ENCODE results near the gene NNAT.
"Not testable (repeated sequence)": the region's sequence is repeated elsewhere in the genome, so short reads cannot be mapped to it uniquely, and the experiment has no call there.

Gene NNAT, protein sequence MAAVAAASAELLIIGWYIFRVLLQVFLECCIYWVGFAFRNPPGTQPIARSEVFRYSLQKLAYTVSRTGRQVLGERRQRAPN

GRCh38 chr20:37521061-37521771 is at the start of gene NNAT:
Gene NNAT (plus strand): TSS chr20:37521250. CDS start chr20:37521332, 82 bp downstream.
- no peak for DNase-seq (ENCODE audit: low read depth)

GRCh38 chr20:37471741-37472235 is 49.3 kb upstream of the NNAT start:
- DNase-seq (ENCODE audit: low read depth): no peak

DNA sequence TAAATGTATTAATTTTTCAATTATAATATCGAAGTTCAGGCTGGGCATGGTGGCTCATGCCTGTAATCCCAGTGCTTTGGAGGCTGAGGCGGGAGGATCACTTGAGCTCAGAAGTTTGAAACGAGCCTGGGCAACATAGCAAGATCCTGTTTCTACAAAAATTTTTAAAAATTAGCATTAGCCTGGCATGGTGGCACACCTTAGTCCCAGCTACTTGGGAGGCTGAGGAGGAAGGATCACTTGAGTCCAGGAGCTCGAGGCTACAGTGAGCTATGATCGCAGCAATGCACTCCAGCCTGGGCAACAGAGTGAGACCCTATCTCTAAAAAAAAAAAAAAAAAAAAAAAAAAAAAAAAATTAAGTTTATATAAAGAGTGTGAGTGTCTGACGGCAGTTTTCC is 48.6 kb upstream of the NNAT start:
- not testable (repeated sequence) for DNase-seq (ENCODE audit: low read depth)

DNA sequence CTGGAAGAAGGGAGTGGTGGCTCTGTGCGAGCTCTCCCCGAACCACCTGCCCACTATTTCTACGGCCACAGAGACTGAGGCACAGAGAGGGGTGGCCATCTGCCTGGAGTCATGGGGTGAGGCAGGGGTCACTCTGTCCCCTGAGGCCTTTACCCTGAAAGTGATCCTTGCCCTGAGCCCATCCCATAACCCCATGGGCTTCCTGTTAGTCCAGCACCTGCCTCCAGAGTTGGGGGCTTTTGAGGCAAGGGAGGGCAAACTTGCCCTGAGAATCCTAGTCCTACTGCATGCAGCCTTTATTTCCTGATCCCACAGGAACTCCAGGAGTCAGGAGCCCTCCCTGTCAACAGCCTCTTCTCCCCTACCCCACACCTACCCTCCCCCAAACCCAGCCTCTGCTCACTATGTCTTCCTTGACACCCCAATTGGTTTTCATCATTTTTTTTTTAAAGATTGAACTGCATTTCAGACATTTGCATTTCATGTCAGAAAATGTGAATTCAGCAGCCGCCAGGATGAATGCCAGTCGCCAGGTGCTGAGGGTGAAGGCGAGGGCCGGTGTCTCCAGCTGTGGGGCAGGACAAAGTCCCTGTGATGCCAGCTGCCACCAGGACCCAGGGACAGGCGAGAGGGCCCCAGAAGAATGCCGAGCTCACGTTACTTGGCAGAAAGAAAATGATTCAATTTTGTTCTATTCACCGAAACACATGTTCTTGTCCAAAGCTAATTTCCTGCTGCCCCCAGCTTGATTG is 47.6 kb upstream of the NNAT start:
- no peak for DNase-seq (ENCODE audit: low read depth)

- no peak for DNase-seq (ENCODE audit: low read depth)
Observed at GRCh38 chr20:37474386-37474785, 46.7 kb upstream of the NNAT start.

GRCh38 chr20:37475252-37475651 is 45.8 kb upstream of the NNAT start:
- no peak for DNase-seq (ENCODE audit: low read depth)

DNA sequence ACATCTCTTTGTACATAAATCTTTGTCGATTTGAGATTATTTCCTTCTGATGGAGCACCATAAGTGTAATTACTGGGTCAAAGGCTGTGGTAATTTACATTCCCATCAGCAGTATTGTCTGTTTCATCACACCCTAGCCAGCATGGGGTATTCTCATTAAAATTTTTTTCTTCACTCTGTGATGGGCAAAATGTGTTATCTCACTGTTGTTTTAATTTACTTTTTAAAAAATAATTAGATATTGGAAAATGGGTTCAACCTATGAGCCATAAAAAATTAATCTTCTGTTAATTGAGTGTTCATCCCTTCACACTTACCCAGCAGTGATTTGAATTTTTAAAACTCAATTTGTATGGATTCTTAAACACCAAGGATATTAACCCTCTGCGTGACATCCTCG is 44.0 kb upstream of the NNAT start:
- no peak for DNase-seq (ENCODE audit: low read depth)

GRCh38 chr20:37479266-37479665 is 41.8 kb upstream of the NNAT start:
- no peak for DNase-seq (ENCODE audit: low read depth)

DNA sequence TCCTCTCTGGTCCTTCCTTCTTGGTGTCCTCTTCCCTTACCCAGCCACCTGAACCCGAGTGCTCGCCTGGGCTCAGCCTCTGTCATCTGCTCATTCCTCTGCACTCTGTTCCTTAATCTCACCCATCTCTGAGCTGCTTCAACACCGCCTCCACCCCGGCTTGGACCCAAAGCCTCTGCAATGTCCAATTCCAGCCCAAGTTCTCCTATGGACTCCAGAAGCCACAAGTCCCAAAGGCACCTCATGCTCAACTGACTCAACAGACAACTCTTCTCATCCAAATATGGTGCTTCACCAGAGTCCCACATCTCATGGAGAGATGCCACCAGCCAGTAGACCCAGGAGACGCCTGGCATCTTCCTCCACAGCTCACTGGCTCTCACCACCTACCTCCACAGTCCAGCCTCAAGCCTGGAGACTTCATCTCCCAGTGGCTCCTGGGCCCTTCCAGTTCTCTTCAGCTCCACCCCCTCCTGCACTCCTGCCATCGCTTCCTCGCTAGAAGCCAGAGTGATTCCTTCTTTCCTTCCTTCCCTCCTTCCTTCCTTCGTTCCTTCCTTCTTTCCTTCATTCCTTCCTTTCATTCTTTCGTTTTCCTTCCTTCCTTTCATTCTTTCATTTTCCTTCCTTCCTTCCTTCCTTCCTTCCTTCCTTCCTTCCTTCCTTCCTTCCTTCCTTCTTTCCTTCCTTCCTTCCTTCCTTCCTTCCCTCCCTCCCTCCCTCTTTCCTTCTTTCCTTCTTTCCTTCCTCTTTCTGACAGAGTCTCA is 40.9 kb upstream of the NNAT start:
- no peak for DNase-seq (ENCODE audit: low read depth)

GRCh38 chr20:37480919-37481318 is 40.1 kb upstream of the NNAT start:
- no peak for DNase-seq (ENCODE audit: low read depth)

- no peak for DNase-seq (ENCODE audit: low read depth)
Observed at GRCh38 chr20:37481610-37482009, 39.4 kb upstream of the NNAT start.

DNA sequence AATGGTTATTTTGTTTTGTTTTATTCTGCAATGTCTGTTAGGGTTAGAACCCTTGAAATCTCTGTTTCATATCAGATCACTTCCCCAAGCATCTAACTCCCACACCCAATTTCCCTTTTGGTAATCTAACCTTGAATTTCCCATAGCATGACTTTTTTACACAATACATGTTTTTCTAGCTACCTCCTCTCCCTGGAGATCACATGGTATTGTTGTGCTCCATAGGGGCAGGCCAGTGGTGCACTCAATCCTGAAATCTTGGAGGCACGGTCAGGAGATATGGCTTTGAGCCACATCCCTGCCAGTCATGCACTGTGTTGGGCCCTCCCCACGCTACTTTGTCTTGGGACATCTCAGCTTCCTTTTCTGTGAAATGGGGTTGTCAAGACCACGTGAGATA is 36.7 kb upstream of the NNAT start:
- no peak for DNase-seq (ENCODE audit: low read depth)

- not testable (repeated sequence) for DNase-seq (ENCODE audit: low read depth)
Observed at GRCh38 chr20:37486209-37486608, 34.8 kb upstream of the NNAT start.

DNA sequence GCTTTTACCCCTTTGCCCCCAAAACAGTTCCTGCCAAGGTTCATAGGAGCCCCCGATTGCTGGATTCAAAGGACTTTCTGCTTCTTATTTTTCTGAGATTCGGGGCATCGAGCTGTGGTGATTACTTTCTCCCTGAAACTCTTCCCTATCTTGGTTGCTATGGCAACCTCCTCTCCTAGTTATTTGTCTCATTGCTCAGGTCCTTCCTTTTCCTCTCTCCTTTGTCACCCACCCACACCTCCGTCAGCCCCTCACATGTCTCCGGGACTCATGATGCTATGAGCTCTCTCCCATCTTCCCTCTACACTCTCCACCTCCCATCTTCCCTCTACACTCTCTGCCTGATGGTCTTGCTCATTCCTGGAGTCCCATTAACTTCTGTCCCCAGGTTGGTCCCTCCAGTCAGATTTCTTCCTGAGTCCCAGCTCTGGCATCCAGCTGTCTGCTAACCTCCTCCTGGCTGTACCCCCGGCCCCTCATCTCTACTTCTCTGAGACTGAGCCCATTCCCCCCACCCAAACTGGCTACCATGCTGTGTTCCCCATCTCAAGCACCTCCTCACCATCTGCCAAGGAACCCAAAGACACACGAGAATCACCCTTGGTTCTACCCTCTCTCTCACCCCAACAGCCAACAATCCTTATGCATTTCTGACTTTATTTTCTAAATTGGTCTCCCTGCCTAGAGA is 30.2 kb upstream of the NNAT start:
- DNase-seq (ENCODE audit: low read depth): no peak

DNA sequence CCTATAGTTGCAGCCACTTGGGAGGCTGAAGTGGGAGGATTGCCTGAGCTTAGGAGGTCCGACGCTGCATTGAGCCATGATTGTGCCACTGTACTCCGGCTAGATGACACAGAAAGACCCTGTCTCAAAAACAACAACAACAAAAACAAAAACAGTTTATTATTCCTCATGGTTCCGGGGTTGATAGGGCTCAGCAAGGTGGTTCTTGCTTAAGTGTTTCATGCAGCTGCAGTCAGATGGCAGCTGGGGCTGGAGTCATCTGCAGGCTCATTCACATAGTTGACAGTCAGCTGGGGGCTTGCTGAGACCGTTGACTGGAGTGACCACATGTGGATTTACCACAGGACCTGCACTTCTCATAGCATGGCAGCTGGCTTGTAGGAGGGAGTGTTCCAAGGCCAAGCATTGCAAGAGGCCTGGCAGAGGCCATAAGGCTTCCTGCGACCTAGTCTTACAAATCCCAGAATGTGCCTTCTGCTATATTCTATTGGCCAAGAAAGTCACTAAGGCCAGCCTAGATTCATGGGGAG is 28.9 kb upstream of the NNAT start:
- DNase-seq (ENCODE audit: low read depth): no peak

GRCh38 chr20:37492945-37493344 is 28.1 kb upstream of the NNAT start:
- no peak for DNase-seq (ENCODE audit: low read depth)

DNA sequence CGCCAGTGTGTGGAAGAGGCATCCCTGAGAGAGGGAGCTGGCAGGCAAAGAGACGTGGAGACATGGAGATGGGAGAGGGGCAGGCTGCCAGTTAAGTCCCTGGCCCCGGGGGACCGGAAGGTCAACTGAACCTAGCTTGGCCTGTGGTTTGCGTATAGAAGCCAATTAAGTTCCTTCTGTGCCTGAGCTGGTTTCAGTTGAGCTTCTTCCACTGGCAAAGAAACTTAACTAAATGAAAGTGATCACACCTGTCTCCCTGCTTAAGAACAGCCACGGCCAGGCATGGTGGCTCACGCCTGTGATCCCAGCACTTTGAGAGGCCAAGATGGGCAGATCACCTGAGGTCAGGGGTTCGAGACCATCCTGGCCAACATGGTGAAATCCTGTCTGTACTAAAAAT is 26.7 kb upstream of the NNAT start:
- no peak for DNase-seq (ENCODE audit: low read depth)

DNA sequence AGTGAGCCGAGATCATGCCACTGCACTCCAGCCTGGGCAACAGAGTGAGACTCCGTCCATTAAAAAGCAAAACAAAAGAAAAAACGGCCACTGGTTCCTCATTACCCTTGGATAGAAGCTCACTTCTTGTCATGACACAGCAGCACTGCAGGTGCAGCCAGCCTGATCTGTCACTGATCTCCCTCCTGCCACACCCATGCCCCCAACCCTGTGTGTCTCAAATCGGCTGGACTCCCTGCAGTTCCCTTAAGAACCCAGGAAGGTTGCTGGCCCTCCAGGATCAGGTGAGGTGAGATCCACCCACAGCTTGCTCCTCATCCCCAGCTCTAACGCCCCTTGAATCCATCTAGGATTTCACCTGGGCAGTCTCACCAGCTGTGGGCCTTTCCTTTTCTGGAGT is 26.3 kb upstream of the NNAT start:
- DNase-seq (ENCODE audit: low read depth): no peak

DNA sequence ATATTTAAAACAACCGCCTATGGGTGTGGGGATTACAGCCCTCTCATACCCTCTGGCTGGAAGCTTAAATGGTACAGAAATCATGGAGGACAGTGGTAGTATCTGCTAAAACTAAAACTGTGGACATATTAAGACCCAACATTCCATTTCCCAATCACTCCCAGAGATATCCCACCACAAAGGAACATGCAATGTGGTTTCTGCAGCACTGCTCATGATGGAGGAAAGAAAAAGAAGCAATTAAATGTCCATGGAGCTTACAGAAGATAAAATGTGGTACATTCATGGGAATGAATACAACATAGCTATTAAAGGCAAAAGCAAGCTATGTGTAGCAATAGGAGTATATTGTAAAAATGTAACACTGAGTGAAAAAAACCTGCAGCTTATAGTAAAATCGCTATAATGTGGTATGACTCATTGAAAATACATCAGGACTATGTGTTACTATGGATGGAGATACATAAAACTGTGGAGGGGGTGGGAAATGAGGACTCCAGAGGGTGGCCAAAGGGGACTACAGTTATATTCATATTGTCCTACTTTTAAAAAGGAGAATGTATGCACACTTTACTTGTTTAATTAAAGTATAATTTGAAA is 22.9 kb upstream of the NNAT start:
- no peak for DNase-seq (ENCODE audit: low read depth)

DNA sequence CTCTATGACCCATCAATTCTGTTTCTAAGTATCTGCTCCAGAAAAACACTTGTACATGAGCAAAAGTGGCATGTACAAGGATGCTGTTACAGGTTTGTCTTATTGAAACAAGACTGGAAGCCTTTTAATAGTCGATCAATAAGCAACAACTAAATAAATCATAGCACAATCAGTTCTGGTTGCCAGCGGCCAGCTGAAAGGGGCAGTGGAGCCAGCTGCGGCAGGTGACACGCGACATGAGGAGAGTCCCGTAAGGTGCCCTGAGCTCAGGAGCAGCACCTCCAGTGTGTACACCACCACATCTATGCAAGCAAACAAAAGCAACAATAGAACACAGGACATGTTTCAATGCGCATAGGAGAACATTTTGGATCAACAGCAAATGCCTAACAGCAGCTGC is 20.7 kb upstream of the NNAT start:
- DNase-seq (ENCODE audit: low read depth): no peak

GRCh38 chr20:37501940-37502339 is 19.1 kb upstream of the NNAT start:
- no peak for DNase-seq (ENCODE audit: low read depth)

Measured in activated T-helper 9 cell treated with anti-CD3 and anti-CD28 coated beads, Interleukin-2, amount 50 U/mL, for 16 hours (primary cell).